GM23338 (cell line): Measurements from ENCODE around the gene DUSP6. TPM values are rescaled to one million over a fixed set of nuclear protein-coding genes. Genes with fewer than 3 reads are reported as not detected.

Experiments used
- ATAC-seq: fragments of 200-7000 bp; cut with Tn5 transposase; 3 replicates; pipeline ENCODE4 v1.9.1; 2020
- DNase-seq: peaks from one replicate; pipeline ENCODE4 v3.0.0-alpha.2; 2015; ENCODE audit warnings: low spot score
- H2AFZ ChIP-seq: fragments of 200-600 bp; sonication (generic); 2 replicates; pipeline ENCODE4 v1.8.0; 2016; ENCODE audit warnings: antibody characterized with exemption, mild to moderate bottlenecking, moderate library complexity
- H3F3A ChIP-seq: fragments of 200-600 bp; sonication (generic); replicated peaks from 2 replicates; pipeline ENCODE4 v1.8.0; 2017; ENCODE audit warnings: antibody characterized with exemption, mixed run types, low read depth
- H3K27ac ChIP-seq: fragments of 200-600 bp; sonication (generic); 2 replicates; pipeline ENCODE4 v1.6.1; 2016; ENCODE audit warnings: low read depth
- H3K27me3 ChIP-seq: fragments of 200-600 bp; sonication (generic); 2 replicates; pipeline ENCODE4 v1.8.0; 2016; ENCODE audit warnings: mild to moderate bottlenecking, mixed run types, moderate library complexity; ENCODE audit not compliant: insufficient read depth
- H3K36me3 ChIP-seq: fragments of 200-600 bp; sonication (generic); 2 replicates; pipeline ENCODE4 v1.8.0; 2016; ENCODE audit warnings: mild to moderate bottlenecking; ENCODE audit not compliant: insufficient read depth
- H3K4me1 ChIP-seq: fragments of 200-600 bp; sonication (generic); 2 replicates; pipeline ENCODE4 v1.8.0; 2016; ENCODE audit warnings: mild to moderate bottlenecking, moderate library complexity; ENCODE audit not compliant: insufficient read depth
- H3K4me2 ChIP-seq: fragments of 200-600 bp; sonication (generic); 2 replicates; pipeline ENCODE4 v1.7.1; 2017; ENCODE audit warnings: mixed run types
- H3K4me3 ChIP-seq: fragments of 200-600 bp; sonication (generic); 2 replicates; pipeline ENCODE4 v1.6.1; 2016; ENCODE audit warnings: mixed run types
- H3K79me2 ChIP-seq: fragments of 200-600 bp; sonication (generic); replicated peaks from 2 replicates; pipeline ENCODE4 v1.8.0; 2017; ENCODE audit warnings: mild to moderate bottlenecking; ENCODE audit not compliant: insufficient read depth
- H3K9me2 ChIP-seq: fragments of 200-600 bp; sonication (generic); 2 replicates; pipeline ENCODE4 v1.8.0; 2017; ENCODE audit not compliant: insufficient read depth
- H4K20me1 ChIP-seq: fragments of 200-600 bp; sonication (generic); replicated peaks from 2 replicates; pipeline ENCODE4 v1.8.0; 2017; ENCODE audit warnings: mild to moderate bottlenecking; ENCODE audit not compliant: insufficient read depth
- H3K27ac Mint-ChIP-seq: 2 replicates; pipeline ENCODE4 v1.8.0; 2020; ENCODE audit warnings: inconsistent platforms, mild to moderate bottlenecking, moderate library complexity, mixed read lengths
- H3K27me3 Mint-ChIP-seq: 3 replicates; pipeline ENCODE4 v1.8.0; 2022; ENCODE audit warnings: low read depth, mild to moderate bottlenecking, moderate library complexity, mixed read lengths, inconsistent platforms; ENCODE audit not compliant: insufficient read depth, poor library complexity
- H3K36me3 Mint-ChIP-seq: 3 replicates; pipeline ENCODE4 v1.8.0; 2021; ENCODE audit warnings: low read depth, mild to moderate bottlenecking, inconsistent platforms, moderate library complexity, mixed read lengths
- H3K4me1 Mint-ChIP-seq: 3 replicates; pipeline ENCODE4 v1.8.0; 2020; ENCODE audit warnings: mild to moderate bottlenecking, inconsistent platforms, mixed read lengths
- H3K4me3 Mint-ChIP-seq: 3 replicates; pipeline ENCODE4 v1.8.0; 2021; ENCODE audit warnings: moderate library complexity, mild to moderate bottlenecking, inconsistent platforms, mixed read lengths
- H3K9me3 Mint-ChIP-seq: 3 replicates; pipeline ENCODE4 v1.8.0; 2020; ENCODE audit warnings: moderate library complexity, mild to moderate bottlenecking, inconsistent platforms, mixed read lengths
- CREB1 ChIP-seq: fragments of 250-450 bp; sonication (Bioruptor Pico); IDR thresholded peaks from 2 replicates; pipeline ENCODE4 v1.5.0; 2020; ENCODE audit warnings: low read depth, mild to moderate bottlenecking, moderate library complexity
- EZH2 ChIP-seq: fragments of 200-600 bp; sonication (generic); IDR thresholded peaks from one replicate; pipeline ENCODE4 v1.8.0; 2017; ENCODE audit warnings: antibody characterized with exemption, mild to moderate bottlenecking, low read depth; ENCODE audit not compliant: unreplicated experiment
- EZH2phosphoT487 ChIP-seq: fragments of 200-600 bp; sonication (generic); IDR thresholded peaks from one replicate; pipeline ENCODE4 v1.8.1; 2018; ENCODE audit warnings: antibody characterized with exemption; ENCODE audit not compliant: unreplicated experiment
- JUNB ChIP-seq: IDR thresholded peaks from one replicate; pipeline ENCODE4 v1.6.1; 2016; ENCODE audit warnings: antibody characterized with exemption; ENCODE audit not compliant: unreplicated experiment
- NANOG ChIP-seq: IDR thresholded peaks from 2 replicates; pipeline ENCODE4 v1.6.1; 2016; ENCODE audit warnings: antibody characterized with exemption, borderline replicate concordance
- POLR2AphosphoS5 ChIP-seq: IDR thresholded peaks from 2 replicates; pipeline ENCODE4 v1.6.1; 2016; ENCODE audit warnings: antibody characterized with exemption, low read depth
- STAT1 ChIP-seq: IDR thresholded peaks from one replicate; pipeline ENCODE4 v1.6.1; 2016; ENCODE audit warnings: antibody characterized with exemption; ENCODE audit not compliant: unreplicated experiment
- ZNF114 ChIP-seq: fragments of 250-450 bp; sonication (Bioruptor Pico); IDR thresholded peaks from 2 replicates; pipeline ENCODE4 v1.5.0; 2020; ENCODE audit warnings: mild to moderate bottlenecking, moderate library complexity
- ZNF331 ChIP-seq: fragments of 250-450 bp; sonication (Bioruptor Pico); IDR thresholded peaks from 2 replicates; pipeline ENCODE4 v1.5.0; 2020; ENCODE audit warnings: low read depth, mild to moderate bottlenecking, moderate library complexity
- polyA plus RNA-seq: library from polyadenylated mRNA; unstranded; fragments of >200 nt; fragmentation: Nextera tagmentation; extraction: Ambion mirVana; gene quantifications from 2 replicates; pipeline ENCODE4 v1.2.1, GENCODE V29; 2016
- total RNA-seq: library from RNA; depleted of rRNA; stranded (reverse); fragments of >200 nt; shearing (Covaris generic); gene quantifications from 2 replicates; pipeline ENCODE4 v1.2.3, GENCODE V29; 2014
- TF ChIP-seq, protein P1 (sequence below): fragments of 250-450 bp; sonication (Bioruptor Pico); IDR thresholded peaks from 2 replicates; pipeline ENCODE4 v1.5.0; 2020; ENCODE audit warnings: mild to moderate bottlenecking, moderate library complexity
- TF ChIP-seq, protein P2 (sequence below): IDR thresholded peaks from 2 replicates; pipeline ENCODE4 v1.6.1; 2016; ENCODE audit warnings: antibody characterized with exemption
- TF ChIP-seq, protein P3 (sequence below), 2 experiments: fragments of 200-600 bp in 1 of 2; sonication (generic) in 1 of 2; conservative IDR thresholded peaks; 2 replicates each; pipeline versions ENCODE4 v1.5.1 to v1.6.1; 2016 to 2017; ENCODE audit warnings: antibody characterized with exemption in 2 of 2, low read depth in 2 of 2, mild to moderate bottlenecking in 2 of 2, moderate library complexity in 1 of 2
- TF ChIP-seq, protein P4 (sequence below): IDR thresholded peaks from one replicate; pipeline ENCODE4 v1.6.1; 2018; ENCODE audit warnings: antibody characterized with exemption; ENCODE audit not compliant: unreplicated experiment

DUSP6 gene
- total and polyA plus RNA-seq, 2 experiments from 2014 or later = 117 to 191 TPM

DNA sequence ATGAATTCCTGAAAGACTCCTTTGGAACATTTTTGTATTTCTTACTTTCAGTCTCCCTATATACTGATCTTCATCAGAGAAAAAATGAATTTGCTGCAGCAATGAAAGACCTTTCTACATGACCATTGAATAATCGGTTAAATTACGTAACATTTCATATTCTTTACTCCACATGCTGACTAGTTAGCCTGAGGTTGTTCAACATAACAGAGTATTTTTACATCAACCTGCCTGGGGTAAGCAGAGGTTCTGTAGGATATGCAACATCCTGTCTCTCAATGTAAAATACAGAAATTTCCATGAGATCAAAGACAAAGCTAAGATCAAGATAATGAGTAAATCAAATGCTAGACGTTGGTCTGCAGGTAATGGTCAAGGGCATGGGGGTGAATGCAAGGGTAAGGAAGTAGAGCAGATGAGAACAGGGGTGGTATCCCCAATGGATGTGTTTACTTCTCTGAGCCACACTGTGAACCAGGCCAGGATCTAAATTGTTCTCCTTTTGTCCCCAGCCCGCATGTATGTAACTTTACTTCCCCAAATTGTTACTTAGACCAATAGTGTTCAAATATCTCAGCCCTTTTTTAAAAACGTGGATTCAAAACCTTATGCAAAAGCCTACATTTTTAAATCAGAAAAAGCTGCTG lies 45.4 kb downstream of the DUSP6 start:
- no peaks in the 10 kb centered on the region for H3K9me3 Mint-ChIP-seq
- Histone ChIP-seq H3K79me2 (no peaks in the 10 kb centered on the region), H4K20me1 (no peaks in the 10 kb centered on the region), H3K27ac (no peak overlapping the region), H3K36me3 (no peaks in the 10 kb centered on the region), H3K4me2 (peak overlapping the region; percentile 20; the same call in 1 of the 2 replicates), H3F3A (no peaks in the 10 kb centered on the region), H3K4me3 (no peak overlapping the region), H3K4me1 (peaks cover 9% of the 10 kb centered on the region; the same call in 1 of the 2 replicates), H3K27me3 (no peaks in the 10 kb centered on the region), H3K9me2 (no peaks in the 10 kb centered on the region; the same call in 1 of the 2 replicates), H2AFZ (peak overlapping the region; percentile 87)
- TF ChIP-seq, protein P1, sequence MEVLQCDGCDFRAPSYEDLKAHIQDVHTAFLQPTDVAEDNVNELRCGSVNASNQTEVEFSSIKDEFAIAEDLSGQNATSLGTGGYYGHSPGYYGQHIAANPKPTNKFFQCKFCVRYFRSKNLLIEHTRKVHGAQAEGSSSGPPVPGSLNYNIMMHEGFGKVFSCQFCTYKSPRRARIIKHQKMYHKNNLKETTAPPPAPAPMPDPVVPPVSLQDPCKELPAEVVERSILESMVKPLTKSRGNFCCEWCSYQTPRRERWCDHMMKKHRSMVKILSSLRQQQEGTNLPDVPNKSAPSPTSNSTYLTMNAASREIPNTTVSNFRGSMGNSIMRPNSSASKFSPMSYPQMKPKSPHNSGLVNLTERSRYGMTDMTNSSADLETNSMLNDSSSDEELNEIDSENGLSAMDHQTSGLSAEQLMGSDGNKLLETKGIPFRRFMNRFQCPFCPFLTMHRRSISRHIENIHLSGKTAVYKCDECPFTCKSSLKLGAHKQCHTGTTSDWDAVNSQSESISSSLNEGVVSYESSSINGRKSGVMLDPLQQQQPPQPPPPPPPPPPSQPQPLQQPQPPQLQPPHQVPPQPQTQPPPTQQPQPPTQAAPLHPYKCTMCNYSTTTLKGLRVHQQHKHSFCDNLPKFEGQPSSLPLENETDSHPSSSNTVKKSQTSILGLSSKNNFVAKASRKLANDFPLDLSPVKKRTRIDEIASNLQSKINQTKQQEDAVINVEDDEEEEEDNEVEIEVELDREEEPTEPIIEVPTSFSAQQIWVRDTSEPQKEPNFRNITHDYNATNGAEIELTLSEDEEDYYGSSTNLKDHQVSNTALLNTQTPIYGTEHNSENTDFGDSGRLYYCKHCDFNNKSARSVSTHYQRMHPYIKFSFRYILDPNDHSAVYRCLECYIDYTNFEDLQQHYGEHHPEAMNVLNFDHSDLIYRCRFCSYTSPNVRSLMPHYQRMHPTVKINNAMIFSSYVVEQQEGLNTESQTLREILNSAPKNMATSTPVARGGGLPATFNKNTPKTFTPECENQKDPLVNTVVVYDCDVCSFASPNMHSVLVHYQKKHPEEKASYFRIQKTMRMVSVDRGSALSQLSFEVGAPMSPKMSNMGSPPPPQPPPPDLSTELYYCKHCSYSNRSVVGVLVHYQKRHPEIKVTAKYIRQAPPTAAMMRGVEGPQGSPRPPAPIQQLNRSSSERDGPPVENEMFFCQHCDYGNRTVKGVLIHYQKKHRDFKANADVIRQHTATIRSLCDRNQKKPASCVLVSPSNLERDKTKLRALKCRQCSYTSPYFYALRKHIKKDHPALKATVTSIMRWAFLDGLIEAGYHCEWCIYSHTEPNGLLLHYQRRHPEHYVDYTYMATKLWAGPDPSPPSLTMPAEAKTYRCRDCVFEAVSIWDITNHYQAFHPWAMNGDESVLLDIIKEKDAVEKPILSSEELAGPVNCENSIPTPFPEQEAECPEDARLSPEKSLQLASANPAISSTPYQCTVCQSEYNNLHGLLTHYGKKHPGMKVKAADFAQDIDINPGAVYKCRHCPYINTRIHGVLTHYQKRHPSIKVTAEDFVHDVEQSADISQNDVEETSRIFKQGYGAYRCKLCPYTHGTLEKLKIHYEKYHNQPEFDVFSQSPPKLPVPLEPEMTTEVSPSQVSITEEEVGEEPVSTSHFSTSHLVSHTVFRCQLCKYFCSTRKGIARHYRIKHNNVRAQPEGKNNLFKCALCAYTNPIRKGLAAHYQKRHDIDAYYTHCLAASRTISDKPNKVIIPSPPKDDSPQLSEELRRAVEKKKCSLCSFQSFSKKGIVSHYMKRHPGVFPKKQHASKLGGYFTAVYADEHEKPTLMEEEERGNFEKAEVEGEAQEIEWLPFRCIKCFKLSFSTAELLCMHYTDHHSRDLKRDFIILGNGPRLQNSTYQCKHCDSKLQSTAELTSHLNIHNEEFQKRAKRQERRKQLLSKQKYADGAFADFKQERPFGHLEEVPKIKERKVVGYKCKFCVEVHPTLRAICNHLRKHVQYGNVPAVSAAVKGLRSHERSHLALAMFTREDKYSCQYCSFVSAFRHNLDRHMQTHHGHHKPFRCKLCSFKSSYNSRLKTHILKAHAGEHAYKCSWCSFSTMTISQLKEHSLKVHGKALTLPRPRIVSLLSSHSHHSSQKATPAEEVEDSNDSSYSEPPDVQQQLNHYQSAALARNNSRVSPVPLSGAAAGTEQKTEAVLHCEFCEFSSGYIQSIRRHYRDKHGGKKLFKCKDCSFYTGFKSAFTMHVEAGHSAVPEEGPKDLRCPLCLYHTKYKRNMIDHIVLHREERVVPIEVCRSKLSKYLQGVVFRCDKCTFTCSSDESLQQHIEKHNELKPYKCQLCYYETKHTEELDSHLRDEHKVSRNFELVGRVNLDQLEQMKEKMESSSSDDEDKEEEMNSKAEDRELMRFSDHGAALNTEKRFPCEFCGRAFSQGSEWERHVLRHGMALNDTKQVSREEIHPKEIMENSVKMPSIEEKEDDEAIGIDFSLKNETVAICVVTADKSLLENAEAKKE (CRISPR knock-in tag) = no peak
- TF ChIP-seq POLR2AphosphoS5 (no peak), JUNB (no peak), EZH2phosphoT487 (no peak), STAT1 (no peak), ZNF114 (CRISPR knock-in tag) (no peak), CREB1 (CRISPR knock-in tag) (no peak), ZNF331 (CRISPR knock-in tag) (no peak), EZH2 (no peak), NANOG (no peak)
- TF ChIP-seq, protein P2, sequence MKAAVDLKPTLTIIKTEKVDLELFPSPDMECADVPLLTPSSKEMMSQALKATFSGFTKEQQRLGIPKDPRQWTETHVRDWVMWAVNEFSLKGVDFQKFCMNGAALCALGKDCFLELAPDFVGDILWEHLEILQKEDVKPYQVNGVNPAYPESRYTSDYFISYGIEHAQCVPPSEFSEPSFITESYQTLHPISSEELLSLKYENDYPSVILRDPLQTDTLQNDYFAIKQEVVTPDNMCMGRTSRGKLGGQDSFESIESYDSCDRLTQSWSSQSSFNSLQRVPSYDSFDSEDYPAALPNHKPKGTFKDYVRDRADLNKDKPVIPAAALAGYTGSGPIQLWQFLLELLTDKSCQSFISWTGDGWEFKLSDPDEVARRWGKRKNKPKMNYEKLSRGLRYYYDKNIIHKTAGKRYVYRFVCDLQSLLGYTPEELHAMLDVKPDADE = no peak
- TF ChIP-seq, protein P3, sequence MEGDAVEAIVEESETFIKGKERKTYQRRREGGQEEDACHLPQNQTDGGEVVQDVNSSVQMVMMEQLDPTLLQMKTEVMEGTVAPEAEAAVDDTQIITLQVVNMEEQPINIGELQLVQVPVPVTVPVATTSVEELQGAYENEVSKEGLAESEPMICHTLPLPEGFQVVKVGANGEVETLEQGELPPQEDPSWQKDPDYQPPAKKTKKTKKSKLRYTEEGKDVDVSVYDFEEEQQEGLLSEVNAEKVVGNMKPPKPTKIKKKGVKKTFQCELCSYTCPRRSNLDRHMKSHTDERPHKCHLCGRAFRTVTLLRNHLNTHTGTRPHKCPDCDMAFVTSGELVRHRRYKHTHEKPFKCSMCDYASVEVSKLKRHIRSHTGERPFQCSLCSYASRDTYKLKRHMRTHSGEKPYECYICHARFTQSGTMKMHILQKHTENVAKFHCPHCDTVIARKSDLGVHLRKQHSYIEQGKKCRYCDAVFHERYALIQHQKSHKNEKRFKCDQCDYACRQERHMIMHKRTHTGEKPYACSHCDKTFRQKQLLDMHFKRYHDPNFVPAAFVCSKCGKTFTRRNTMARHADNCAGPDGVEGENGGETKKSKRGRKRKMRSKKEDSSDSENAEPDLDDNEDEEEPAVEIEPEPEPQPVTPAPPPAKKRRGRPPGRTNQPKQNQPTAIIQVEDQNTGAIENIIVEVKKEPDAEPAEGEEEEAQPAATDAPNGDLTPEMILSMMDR (conservative IDR thresholded peaks at IDR 0.05; ENCODE audit: low read depth in 2 of 2) = no peak
- TF ChIP-seq, protein P4, sequence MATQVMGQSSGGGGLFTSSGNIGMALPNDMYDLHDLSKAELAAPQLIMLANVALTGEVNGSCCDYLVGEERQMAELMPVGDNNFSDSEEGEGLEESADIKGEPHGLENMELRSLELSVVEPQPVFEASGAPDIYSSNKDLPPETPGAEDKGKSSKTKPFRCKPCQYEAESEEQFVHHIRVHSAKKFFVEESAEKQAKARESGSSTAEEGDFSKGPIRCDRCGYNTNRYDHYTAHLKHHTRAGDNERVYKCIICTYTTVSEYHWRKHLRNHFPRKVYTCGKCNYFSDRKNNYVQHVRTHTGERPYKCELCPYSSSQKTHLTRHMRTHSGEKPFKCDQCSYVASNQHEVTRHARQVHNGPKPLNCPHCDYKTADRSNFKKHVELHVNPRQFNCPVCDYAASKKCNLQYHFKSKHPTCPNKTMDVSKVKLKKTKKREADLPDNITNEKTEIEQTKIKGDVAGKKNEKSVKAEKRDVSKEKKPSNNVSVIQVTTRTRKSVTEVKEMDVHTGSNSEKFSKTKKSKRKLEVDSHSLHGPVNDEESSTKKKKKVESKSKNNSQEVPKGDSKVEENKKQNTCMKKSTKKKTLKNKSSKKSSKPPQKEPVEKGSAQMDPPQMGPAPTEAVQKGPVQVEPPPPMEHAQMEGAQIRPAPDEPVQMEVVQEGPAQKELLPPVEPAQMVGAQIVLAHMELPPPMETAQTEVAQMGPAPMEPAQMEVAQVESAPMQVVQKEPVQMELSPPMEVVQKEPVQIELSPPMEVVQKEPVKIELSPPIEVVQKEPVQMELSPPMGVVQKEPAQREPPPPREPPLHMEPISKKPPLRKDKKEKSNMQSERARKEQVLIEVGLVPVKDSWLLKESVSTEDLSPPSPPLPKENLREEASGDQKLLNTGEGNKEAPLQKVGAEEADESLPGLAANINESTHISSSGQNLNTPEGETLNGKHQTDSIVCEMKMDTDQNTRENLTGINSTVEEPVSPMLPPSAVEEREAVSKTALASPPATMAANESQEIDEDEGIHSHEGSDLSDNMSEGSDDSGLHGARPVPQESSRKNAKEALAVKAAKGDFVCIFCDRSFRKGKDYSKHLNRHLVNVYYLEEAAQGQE = no peak
- no peaks in the 10 kb centered on the region for H3K36me3 Mint-ChIP-seq
- peaks cover 20% of the 10 kb centered on the region for H3K4me1 Mint-ChIP-seq
- peak overlapping the region; percentile 6; the same call in 1 of the 2 replicates for H3K27ac Mint-ChIP-seq
- DNase-seq (no peak), ATAC-seq (peak; percentile 45)
- no peak overlapping the region for H3K4me3 Mint-ChIP-seq
- peaks cover 3% of the 10 kb centered on the region for H3K27me3 Mint-ChIP-seq
